Stimulated activated CD8-positive, alpha-beta memory T cell treated with anti-CD3 and anti-CD28 coated beads, Interleukin-15, amount 100 ng/mL, for 1 hour (primary cell): ENCODE data around the gene GABRG3.
"Not testable (repeated sequence)": the region's sequence is repeated elsewhere in the genome, so short reads cannot be mapped to it uniquely, and the experiment has no call there.

ENCODE experiments used
- DNase-seq: peaks from one replicate; pipeline ENCODE4 v3.0.0-alpha.2; 2020; ENCODE audit warnings: low read depth

Gene GABRG3

DNA sequence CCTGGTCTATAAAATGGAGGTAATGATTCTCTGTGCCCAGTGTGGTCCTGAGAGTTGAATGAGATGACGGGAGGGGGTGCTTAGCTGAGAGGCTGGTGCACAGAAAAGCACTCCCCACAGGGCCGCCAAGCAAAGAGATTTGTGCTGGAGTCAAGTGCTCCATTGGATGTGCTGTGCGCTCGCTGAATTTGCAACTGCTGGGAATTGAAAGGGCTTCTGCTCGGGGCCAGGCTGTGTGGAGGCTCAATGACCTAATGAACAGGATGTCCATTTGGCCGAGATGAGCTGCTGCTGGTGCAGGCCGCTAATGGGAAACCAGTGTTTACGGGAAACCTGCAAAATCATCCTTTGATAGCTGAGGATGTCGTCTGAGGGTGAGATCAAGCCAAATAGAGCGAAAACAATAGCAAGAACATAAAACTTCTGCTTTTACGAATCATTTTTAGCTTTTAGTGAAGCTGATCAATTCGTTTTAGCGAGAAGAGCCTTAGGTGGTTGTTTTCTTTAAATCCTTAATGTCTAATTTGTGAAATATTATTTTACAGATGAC is 211.7 kb downstream of the GABRG3 start:
- DNase-seq, result no peak

DNA sequence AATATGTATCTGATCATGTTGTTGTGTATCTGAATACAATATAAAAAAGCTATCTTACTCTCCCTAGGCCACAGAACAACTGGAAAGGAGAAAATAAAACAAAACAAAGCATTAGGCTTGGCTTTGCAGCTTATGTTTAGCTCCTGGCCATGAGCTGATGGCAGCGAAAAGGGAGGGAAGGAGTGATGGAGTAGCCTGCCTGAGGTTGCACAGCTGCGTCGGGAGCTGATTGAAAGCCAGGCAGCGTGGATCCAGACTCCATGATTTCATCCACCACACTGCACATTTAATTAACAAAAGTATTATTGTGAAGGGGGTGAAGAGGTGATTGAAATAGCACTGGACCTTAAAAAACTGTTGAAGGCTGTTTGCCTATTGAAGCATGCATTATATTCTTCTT is 212.2 kb downstream of the GABRG3 start:
- DNase-seq, result no peak

DNA sequence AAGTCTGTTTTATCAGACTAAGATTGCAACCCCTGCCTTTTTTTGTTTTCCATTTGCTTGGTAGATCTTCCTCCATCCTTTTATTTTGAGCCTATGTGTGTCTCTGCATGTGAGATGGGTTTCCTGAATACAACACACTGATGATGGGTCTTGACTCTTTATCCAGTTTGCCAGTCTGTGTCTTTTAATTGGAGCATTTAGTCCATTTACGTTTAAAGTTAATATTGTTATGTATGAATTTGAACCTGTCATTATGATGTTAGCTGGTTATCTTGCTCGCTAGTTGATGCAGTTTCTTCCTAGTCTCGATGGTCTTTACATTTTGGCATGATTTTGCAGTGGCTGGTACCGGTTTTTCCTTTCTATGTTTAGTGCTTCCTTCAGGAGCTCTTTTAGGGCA is 220.5 kb downstream of the GABRG3 start:
- not testable (repeated sequence) for DNase-seq

DNA sequence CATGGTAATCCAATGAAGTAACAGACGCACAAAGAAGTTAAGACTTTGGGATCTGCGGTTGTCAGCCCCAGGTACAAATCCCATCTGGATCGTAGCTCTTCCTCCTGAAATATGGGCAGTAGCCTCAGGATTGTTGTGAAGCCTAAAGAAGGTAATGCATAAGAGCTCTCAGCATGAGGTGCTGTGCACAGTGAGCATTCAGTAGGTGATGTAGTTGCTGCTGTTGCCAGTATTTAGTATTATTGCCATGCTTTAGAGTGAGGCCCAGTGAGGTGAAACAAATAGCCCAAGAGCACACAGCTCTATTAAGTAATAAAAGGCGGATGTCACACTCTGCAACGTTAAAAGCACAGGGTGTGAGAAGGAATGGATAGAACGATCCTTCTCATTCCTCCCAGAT is 225.7 kb downstream of the GABRG3 start:
- DNase-seq, result no peak

DNA sequence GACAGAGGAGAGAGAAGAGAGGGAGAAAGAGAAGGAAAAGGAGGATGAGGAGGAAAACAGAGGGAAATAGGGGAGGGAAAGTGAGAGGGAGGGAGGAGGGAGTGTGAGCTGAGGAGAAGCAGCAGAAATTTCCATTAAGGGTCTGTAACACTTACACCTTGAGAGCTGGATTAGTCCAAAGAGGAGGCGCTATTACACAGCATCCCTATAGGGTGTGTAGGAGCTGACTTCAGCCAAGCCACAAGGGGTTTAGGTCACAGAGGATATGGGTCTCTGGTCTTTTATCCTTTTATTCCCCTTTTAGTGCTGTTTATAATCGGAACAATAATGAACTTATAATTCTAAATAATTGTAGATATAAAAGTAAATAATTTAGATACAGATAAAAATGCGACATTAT is 230.4 kb downstream of the GABRG3 start:
- DNase-seq, result no peak

DNA sequence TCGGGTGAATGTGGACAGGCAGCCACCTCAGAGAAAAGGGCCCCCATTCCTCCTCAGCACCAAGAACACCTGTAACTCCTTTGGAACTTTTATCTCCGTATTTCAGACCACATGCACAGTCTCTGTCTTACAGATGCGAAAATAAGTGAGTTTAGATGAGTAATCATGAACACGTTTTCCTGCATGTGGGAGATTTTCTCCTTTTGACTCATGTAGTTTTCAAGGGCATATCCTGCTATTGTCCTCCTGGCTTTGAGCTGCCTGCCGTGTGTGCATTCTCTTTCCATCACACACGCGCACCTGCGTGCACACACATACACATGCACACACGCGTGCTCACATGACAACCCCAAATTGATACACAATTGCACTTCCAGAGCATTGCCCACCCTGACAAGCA is 239.2 kb downstream of the GABRG3 start:
- no peak for DNase-seq

DNA sequence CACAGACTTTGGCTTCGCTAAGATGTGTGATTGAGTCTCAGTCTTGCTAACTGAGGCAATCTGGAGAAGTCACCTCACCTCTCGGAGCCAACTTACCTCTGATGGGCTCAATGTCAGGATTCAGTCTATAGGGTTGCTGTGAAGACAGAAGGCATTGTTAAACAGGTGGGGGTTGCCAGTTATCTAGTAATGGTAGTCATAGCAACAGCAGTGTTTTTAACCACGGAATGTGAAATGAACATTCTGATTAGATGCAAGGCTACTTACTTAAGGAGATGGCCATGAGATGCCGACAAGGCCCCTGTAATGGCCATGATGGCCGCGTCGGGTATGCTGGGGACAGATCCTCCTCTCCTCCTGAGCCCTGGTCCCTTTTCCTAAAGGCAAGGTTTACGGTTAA is 243.1 kb downstream of the GABRG3 start:
- no peak for DNase-seq

DNA sequence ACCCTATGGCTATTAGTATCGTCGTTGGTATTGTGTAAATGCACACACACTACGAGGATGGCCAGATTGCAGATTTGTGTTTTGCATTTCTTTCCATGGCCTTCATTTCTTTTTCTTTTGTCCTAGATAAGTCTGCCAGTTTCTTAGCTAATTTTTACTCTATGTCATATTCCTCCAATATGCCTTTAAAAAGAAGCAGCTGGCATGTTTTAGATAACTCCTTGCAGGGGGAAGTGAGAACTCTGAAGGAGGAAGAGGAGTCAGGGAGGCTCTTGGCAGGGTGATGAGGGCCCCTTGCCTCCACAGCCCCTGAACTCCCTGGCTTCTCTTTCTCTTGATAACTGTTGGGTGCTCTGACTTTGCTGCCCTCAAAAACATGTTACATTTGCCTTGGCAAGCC is 244.0 kb downstream of the GABRG3 start:
- DNase-seq, result no peak

DNA sequence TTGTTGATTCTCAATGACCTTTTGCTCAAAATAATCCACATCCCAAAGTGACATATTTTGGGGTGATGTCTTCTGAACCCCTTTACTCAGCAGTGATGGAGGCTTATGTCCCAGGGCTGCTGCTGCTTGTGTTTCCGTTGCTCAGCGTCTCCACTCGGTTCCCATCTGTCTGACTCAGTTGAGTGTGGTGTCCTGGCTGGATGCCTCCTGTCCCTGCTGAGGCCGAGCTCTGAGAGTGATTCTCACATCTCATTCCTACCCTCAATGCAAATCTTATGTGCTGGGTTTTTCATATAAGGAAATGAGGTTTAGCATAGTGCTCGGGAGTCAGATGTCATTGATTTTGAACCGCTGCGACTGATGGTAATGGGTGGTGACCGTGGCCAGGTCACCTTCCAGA is 247.4 kb downstream of the GABRG3 start:
- no peak for DNase-seq

DNA sequence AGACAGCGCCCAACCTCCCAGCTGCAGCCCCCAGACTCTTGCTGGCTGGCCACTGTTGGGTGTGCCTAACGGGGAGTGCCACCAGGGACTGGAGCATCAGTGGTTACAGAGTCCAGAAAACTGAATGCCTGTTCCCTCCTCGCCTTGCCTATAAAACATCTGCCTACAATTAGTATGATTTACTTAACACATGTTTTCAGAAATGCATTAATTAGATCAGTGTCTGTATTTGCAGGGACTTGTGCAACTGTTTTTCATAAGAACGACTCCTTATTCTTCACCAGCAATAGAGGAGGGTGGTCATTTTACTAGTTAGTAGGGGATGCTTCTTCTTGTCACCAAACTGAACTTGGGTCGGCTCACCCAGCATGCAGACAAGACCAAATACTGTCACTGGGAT is 248.7 kb downstream of the GABRG3 start:
- DNase-seq, result no peak

DNA sequence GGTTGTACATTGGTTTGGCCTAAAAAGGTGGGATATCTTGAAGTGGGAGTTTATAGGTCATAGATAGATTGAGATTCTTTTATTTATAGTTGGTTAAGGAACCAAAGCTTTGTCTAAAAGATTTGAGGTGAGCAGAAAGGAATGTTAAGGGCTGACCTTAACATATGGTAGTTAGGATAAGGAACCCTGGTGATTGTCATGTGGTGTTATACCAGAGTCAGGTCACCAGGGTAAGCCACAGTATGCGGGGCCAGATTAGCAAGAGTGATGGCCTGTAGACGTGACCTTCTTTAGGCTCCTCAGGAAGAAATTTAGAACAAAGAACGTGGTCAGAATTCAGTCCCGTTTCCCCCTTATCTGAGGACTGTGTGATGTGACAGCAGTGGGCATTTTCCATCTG is 249.2 kb downstream of the GABRG3 start:
- no peak for DNase-seq

DNA sequence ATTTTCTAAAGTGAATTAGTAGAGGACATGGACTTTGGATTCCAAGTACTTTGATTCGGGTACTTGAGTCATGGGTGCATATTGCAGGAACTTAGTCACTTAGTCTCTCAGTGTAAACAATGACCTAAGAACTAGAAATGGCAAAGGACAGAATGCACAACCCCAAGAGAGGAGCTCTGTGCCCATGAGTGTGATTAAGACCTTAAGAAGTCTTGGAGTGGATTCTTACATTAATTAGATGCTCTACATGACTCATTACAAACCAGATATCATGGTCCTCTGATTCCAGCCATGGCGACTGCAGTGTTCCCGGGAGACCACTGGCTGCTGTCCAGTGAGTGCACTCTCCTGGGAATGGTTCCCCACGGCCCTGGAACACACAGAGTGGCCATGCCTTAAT is 251.5 kb downstream of the GABRG3 start:
- no peak for DNase-seq

DNA sequence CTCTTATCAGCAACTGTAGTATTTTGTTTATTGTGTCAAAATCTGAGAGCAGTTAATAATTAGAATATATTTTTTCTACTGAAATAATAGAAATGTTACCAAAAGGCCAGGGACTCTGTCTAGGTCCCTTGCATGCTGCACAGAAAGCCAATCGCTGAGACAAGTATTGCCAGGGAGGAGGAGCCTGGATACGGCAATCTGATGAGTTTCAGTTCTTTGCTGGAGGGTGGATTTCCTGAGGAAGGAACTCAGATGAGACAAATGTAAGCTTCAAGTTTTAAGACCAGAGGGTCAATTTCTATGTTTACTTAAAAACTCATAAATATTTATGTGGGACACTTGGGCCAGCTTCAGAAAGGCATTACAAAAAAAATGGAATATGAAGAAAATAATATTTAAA is 252.2 kb downstream of the GABRG3 start:
- no peak for DNase-seq

DNA sequence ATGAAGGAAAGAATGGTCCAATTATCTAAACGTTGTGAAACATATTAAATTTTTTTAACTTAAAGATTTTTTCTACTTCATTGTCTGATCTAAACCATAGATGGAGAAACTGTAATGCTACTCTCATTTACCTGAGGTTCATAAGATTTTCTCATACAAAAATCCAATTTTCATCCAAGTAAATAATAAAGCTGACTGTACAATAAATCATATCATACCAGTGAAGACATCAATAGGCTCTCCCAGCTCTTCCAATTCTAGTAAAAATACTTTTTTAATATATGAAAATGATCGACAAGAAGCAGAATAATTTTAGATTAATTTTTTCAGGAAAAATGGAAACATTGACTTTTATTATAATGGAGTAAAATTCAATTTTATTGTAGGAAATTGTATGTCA is 260.8 kb downstream of the GABRG3 start:
- DNase-seq, result no peak

DNA sequence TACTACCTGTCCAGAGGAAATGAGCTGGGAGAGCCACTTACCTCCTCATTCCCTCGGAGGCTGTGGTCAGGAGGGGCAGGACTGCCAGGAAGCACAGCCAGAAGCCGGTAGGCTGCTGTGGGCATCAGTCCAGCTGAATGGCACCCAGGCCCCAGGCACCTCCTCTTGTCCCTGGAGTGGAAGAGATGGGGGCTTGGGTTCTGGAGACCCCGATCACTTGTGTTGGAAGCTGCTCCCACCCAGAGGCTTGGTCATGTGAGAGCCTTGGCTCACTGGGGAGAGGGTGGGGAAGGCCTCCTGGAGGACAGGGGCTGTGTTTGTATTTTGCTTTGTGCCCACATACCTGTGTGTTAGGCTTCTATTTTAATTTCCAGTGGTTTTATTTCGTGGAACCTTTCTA is 261.9 kb downstream of the GABRG3 start:
- no peak for DNase-seq

DNA sequence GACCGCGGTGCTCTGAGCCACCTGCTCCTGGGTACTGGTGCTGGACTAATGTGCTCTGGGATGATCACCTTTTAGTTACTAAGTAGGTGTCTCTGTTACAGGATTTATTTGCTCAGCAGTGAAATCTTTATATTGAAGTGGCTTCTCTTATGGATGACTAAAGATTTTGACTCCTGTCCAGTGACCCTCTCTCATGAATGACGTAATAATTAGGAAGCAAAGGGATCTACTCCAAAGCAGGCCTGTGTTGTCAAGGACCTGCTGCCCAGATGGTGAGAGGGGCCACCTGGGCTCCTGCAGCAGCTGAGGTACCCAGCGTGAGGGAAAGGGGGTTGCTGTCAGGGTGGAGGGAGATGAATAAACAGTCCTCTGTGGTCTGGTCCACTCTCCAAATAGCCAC is 263.6 kb downstream of the GABRG3 start:
- DNase-seq, result no peak

DNA sequence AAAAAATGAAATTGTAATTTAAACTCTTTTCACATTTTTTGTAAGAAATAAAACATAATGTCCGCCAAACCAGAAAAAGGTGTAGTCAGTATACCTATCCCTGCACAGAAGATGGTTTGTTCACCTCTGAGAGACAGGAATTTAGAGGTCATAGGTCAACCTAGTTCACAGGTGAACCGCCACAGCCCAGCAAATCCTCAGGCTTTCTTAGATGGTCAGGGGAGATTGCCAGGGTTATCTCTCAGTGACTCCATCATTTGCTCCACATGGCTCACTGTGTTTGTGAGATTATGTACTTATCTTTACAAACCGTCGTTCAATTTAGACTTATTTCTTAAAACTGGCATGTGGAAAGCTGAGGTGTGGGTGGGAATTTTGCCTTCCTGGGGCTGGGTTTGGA is 264.2 kb downstream of the GABRG3 start:
- DNase-seq, result no peak

DNA sequence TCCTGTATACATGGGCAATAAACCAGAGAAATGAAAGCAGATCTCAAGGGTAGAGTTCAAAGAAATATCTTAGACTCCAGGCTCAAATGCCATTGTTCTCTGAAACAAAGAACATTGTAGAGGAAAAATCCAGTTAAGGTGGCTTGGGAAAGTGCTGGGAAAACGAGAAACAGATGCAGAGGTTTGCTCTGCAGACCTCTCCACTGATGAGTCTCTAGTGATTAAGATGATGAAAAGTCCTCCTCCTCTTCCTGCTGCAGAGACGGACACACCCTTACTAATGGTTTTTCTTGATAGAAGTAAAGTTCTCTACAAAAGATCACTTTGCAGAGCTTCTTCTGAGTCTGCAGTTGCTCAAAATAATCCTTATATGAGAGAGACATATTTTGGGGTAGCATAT is 264.7 kb downstream of the GABRG3 start:
- no peak for DNase-seq

DNA sequence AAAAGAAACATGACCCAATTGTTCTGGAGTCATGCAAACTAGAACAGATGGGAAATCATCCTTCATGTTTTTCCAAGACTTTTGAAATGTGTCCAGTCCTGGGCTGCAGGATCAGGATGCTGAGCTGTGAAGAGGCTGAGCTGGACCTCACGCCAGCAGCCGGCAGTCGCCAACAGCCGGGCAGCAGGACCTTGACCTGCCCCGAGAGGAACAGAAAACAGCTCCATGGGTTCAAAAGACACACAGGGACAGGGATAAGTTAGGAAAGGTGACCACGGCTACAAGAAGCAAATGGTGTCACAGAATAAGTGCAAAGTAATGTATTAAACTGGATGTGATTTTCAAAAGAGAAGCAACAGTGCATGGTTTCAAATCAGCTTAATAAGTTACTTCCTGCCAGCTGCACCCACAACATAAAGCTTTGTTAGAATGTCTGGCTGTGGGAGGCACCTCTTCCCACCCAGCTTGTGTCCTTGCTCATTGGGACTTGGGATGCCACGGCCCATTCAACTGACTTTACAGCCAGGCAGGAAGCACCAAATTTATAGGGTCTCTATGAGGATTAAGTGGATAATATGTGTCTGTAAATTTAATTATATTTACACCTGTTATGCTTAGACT is 266.4 kb downstream of the GABRG3 start:
- DNase-seq, result no peak

DNA sequence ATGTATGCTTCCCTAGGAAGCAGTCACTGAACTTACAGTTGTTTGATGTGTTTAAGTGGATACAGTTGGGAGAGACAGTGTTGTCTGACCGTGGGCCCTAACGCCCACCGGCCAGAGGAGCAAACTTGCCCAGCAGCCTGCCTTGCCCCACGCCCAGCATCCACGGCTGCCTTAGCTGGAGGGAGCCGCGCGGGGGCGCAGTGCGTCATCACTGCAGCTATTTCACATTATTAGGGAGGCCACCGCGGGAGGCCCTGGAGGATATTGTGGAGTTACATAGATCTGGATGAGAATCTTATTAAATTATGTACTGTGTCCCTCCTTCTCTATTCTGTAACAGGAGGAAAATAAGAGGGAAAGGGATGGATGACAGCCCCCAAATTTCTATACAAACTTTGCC is 267.2 kb downstream of the GABRG3 start:
- no peak for DNase-seq

DNA sequence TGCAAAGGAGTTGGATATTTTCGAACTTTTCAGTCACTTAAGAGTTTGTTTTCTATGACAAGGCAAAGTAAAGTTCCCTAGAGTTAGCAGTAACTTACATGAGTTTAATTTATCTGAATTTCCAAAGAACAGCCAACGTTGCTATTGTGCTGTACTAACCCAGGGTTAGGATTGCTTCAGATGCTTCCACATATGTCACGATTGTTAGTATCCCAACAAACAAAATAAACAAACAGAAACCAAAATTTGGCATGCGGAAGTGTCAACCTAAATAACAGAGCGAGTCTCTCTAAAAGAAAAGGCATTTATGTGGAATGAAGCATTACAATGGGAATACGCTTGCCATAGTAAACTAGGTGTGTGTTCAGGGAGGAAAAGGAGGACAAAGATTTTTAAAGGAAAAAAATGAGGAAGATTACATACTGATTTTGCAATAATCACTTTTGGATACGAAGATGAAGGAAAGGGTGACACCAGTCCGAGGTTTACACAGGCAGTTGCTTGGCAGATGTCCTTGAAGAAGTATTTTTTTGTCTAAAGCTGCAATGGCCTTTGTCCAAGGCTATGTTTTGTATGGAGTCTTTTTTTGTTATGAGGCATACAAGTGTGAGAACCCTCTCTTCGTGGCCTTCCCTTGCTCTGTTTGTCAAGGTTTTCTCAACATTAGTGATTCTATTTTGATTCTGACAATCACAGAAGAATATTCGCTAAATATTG is 267.9 kb downstream of the GABRG3 start:
- DNase-seq, result no peak

DNA sequence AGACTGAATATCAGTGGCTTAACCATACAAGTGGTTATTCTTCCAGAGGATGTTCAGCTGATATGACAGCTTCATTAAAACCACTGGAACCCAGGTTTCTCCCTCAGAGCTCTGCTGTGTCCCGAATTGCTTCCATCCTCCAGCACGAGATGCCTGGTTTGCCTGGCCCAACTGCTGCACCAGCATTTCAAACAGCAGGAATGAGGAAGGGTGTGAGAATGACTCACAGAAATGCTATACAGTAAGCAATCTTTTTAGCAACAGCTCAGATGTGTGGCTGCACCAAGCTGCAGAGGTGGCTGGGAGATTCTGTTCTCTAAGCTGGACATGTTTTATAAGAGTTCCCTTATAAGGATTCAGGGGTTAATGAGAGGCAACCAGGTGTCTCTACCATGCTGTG is 271.0 kb downstream of the GABRG3 start:
- DNase-seq, result no peak

DNA sequence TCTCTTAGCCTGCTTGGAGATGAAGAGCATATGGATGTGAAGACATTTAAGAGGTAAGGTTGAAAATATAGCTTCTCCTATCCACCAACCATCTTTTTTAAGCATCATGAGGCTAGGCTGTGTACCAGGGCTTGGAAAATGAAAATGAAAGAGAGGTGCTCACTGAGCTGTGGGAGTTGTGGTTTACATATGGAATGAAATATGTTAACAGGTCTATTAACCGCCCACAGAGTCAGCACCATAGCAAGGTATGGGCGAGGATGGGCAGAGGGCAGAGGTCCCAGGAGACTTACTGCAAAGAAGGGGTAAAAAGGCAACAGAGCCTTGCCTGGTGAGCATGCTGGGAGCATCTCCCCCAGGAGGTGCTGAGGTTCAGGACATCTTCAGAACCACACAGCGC is 273.1 kb downstream of the GABRG3 start:
- DNase-seq, result no peak

DNA sequence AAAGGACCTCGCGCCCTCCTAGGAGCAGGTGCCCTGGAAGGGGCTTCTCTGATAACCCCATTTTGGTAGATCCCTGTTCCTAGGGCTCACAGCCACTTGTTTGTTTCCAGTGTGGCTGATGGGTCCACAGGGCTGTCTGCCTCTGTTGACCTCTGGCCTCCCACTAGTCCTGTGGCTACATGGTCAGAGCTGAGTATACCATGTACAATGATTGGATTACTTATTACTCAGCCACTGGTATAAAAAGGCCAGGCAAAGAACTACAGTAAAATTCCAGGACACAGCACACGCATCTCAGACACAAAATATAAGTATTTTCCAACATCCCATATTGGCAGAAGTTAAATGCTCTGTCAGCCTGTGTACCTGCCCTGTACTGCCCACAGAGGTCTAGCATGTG is 277.3 kb downstream of the GABRG3 start:
- DNase-seq, result no peak
